Endothelial cell of umbilical vein (primary cell): Measurements from ENCODE around the gene PEDS1. TPM values are rescaled to one million over a fixed set of nuclear protein-coding genes. Genes with fewer than 3 reads are reported as not detected.

Source experiments
- BruUV-seq: library from RNA; stranded (reverse); fragments of 400-500 nt; replicated peaks from 2 replicates; lab custom pipeline; 2021; lab: Mats Ljungman, UMichigan
- CTCF ChIA-PET: fragments of 300-600, 350-600 bp; sonication (Branson Sonifier 250); formaldehyde crosslinking; loops from one replicate; lab custom pipeline; 2021; ENCODE audit warnings: antibody characterized with exemption, inconsistent platforms; lab: Charles Lee
- POLR2A ChIA-PET: fragments of 300-600, 350-600 bp; sonication (Branson Sonifier 250); formaldehyde crosslinking; loops from one replicate; lab custom pipeline; 2021; ENCODE audit warnings: antibody characterized with exemption, inconsistent platforms; lab: Charles Lee
- DNase-seq: peaks from one replicate; pipeline ENCODE4 v3.0.0-alpha.2; 2011; ENCODE audit warnings: low read depth, low spot score
- FAIRE-seq: peaks from 2 replicates; lab custom pipeline; 2011; peaks lifted over from hg19 to GRCh38; lab: Jason Lieb, UNC
- H2AFZ ChIP-seq: 2 replicates; pipeline ENCODE4 v1.6.0; 2012; ENCODE audit warnings: low read depth, low read length, control low read depth, inconsistent platforms
- H3K27ac ChIP-seq: 2 replicates; pipeline ENCODE4 v1.5.1; 2011; ENCODE audit warnings: low read depth, mild to moderate bottlenecking, control low read depth, low read length, moderate library complexity; ENCODE audit not compliant: insufficient read depth
- H3K27me3 ChIP-seq, 2 experiments: 2 replicates each; pipeline versions ENCODE4 v1.6.0 to v1.6.1; 2011; ENCODE audit warnings: low read length in 2 of 2, mixed read lengths in 1 of 2; ENCODE audit not compliant: control insufficient read depth in 2 of 2, insufficient read depth in 2 of 2
- H3K36me3 ChIP-seq, 2 experiments: 2 replicates in 1 of 2; 3 replicates in 1 of 2; pipeline ENCODE4 v1.5.1; 2011; ENCODE audit warnings: low read length in 2 of 2, mild to moderate bottlenecking in 1 of 2, moderate library complexity in 1 of 2; ENCODE audit not compliant: control insufficient read depth in 2 of 2, insufficient read depth in 2 of 2; ENCODE audit errors: extremely low read depth in 1 of 2
- H3K4me1 ChIP-seq: 3 replicates; pipeline ENCODE4 v1.5.1; 2011; ENCODE audit warnings: mild to moderate bottlenecking, low read length; ENCODE audit not compliant: control insufficient read depth, insufficient read depth; ENCODE audit errors: extremely low read depth
- H3K4me2 ChIP-seq: 2 replicates; pipeline ENCODE4 v1.6.1; 2011; ENCODE audit warnings: low read length, control low read depth, mixed read lengths; ENCODE audit not compliant: insufficient read depth
- H3K4me3 ChIP-seq, 3 experiments: fragments of 200-600 bp in 1 of 3; sonication (generic), shearing (Covaris generic) in 1 of 3; replicated peaks in 1 of 3; 2 replicates each; pipeline ENCODE4 v1.5.1; 2011 to 2016; ENCODE audit warnings: control low read depth in 3 of 3, low read length in 3 of 3, mild to moderate bottlenecking in 2 of 3, inconsistent platforms in 1 of 3, low read depth in 1 of 3, moderate library complexity in 1 of 3; ENCODE audit not compliant: insufficient read depth in 1 of 3
- H3K79me2 ChIP-seq: 2 replicates; pipeline ENCODE4 v1.6.0; 2012; ENCODE audit warnings: low read length, inconsistent platforms; ENCODE audit not compliant: control insufficient read depth, insufficient read depth
- H3K9ac ChIP-seq: replicated peaks from 2 replicates; pipeline ENCODE3; 2011; ENCODE audit warnings: low read length, control low read depth; ENCODE audit not compliant: insufficient read depth; ENCODE audit errors: extremely low read depth
- H3K9me1 ChIP-seq: replicated peaks from 3 replicates; pipeline ENCODE4 v1.6.0; 2011; ENCODE audit warnings: mild to moderate bottlenecking, low read length; ENCODE audit not compliant: control insufficient read depth, insufficient read depth; ENCODE audit errors: extremely low read depth
- H3K9me3 ChIP-seq: replicated peaks from 2 replicates; pipeline ENCODE4 v1.5.1; 2012; ENCODE audit warnings: low read length, inconsistent platforms; ENCODE audit not compliant: control insufficient read depth, insufficient read depth
- H4K20me1 ChIP-seq: replicated peaks from 2 replicates; pipeline ENCODE3; 2011; ENCODE audit warnings: mild to moderate bottlenecking, low read length; ENCODE audit not compliant: control insufficient read depth, insufficient read depth; ENCODE audit errors: extremely low read depth
- CTCF ChIP-seq, 2 donors: IDR thresholded peaks; 1 replicate in 1 of 2; 2 replicates in 1 of 2; pipeline ENCODE4 v1.5.1; 2011; ENCODE audit warnings: low read length in 2 of 2, mild to moderate bottlenecking in 2 of 2, moderate library complexity in 2 of 2, control low read depth in 1 of 2, inconsistent platforms in 1 of 2, low read depth in 1 of 2; ENCODE audit not compliant: insufficient read depth in 1 of 2; ENCODE audit errors: extremely low read depth in 1 of 2
- EZH2 ChIP-seq: IDR thresholded peaks from 2 replicates; pipeline ENCODE4 v1.6.1; 2012; ENCODE audit warnings: borderline replicate concordance, low read depth, mild to moderate bottlenecking, moderate library complexity, low read length, inconsistent platforms; ENCODE audit not compliant: severe bottlenecking
- FOS ChIP-seq: IDR thresholded peaks from 2 replicates; pipeline ENCODE4 v1.6.1; 2011; ENCODE audit warnings: mild to moderate bottlenecking, low read length, moderate library complexity, borderline replicate concordance; ENCODE audit not compliant: insufficient read depth
- GATA2 ChIP-seq: IDR thresholded peaks from 2 replicates; pipeline ENCODE4 v1.7.0; 2011; ENCODE audit warnings: low read depth, mild to moderate bottlenecking, moderate library complexity, mixed read lengths, low read length; ENCODE audit not compliant: insufficient read length, insufficient read depth
- JUN ChIP-seq: IDR thresholded peaks from 2 replicates; pipeline ENCODE4 v1.6.1; 2011; ENCODE audit warnings: borderline replicate concordance, low read depth; ENCODE audit not compliant: insufficient read length, insufficient read depth
- MYC ChIP-seq: IDR thresholded peaks from one replicate; pipeline ENCODE4 v1.6.1; 2011; ENCODE audit warnings: mild to moderate bottlenecking, low read depth, low read length
- POLR2A ChIP-seq: IDR thresholded peaks from 2 replicates; pipeline ENCODE4 v1.6.1; 2012; ENCODE audit warnings: low read depth, mild to moderate bottlenecking, control low read depth, low read length
- POLR2AphosphoS5 ChIP-seq: IDR thresholded peaks from 2 replicates; pipeline ENCODE4 v1.6.1; 2012; ENCODE audit warnings: low read depth, mild to moderate bottlenecking, control low read depth, low read length, moderate library complexity; ENCODE audit not compliant: insufficient read depth
- dilution Hi-C: fragments of 300-500 bp; cut with MboI; formaldehyde crosslinking; loops from one replicate; pipeline ENCODE4 v1.15.0; 2019; ENCODE audit warnings: low sequenced_read_pairs; ENCODE audit not compliant: extremely low pct_ligation_motif_present
- intact Hi-C: fragments of 100-400 bp; cut with micrococcal nuclease; formaldehyde crosslinking; loops from one replicate; pipeline ENCODE4 v1.10.0; 2022
- polyA plus RNA-seq, 4 experiments: library from polyadenylated mRNA; depleted of rRNA in 3 of 4; stranded (reverse) in 3 of 4; unstranded in 1 of 4; fragments of >200 nt; gene quantifications; 2 replicates each; pipeline versions ENCODE4 v1.2.1 to v1.2.3, GENCODE V29; 2011 to 2012; ENCODE audit warnings: missing spikeins in 1 of 4
- total RNA-seq: library from RNA; stranded (reverse); gene quantifications from 2 replicates; pipeline ENCODE4 v1.2.3, GENCODE V29; 2021
- TF ChIP-seq, protein P1 (sequence below): IDR thresholded peaks from 2 replicates; pipeline ENCODE4 v1.6.1; 2011; ENCODE audit not compliant: insufficient read depth, insufficient read length

Gene PEDS1
- total and polyA plus RNA-seq, 2 donors (not counting 3 experiments of a cell fraction or from before 2014, with no cell fraction given) = 62.7 to 131 TPM

DNA sequence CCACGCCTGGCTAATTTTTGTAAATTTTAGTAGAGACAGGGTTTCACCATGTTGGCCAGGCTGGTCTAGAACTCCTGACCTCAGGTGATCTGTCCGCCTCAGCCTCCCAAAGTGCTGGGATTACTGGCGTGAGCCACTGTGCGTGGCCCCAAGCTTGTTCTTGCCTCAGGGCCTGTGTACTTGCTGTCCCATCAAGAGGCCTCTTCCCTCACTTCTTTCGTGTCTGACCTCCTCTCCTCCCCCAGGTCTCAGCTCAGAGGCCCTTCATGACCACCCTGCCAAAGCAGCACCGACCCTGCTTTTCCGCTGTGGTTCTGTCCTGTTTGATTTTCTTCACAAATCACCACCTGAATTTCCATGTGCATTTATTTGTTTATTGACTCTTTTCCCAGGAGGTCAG, 30.1 kb downstream of the PEDS1 start:
- H3K9me3 ChIP-seq = no peaks in the 10 kb centered on the region
- H4K20me1 ChIP-seq = no peaks in the 10 kb centered on the region
- H3K4me2 ChIP-seq = no peak overlapping the region
- H2AFZ ChIP-seq = no peak overlapping the region
- intact Hi-C loops = no loop called here
- H3K9ac ChIP-seq = no peak overlapping the region
- POLR2A ChIA-PET = no interaction called here
- H3K4me1 ChIP-seq = no peaks in the 10 kb centered on the region
- dilution Hi-C loops = no loop called here
- H3K27ac ChIP-seq = no peak overlapping the region
- H3K79me2 ChIP-seq = no peaks in the 10 kb centered on the region
- BruUV-seq = no TSS peak
- H3K9me1 ChIP-seq = no peaks in the 10 kb centered on the region
- H3K4me3 ChIP-seq = no peak overlapping the region
- no peaks in the 10 kb centered on the region for H3K27me3 ChIP-seq
- TF ChIP-seq EZH2 (no peak), FOS (no peak), POLR2A (no peak), POLR2AphosphoS5 (no peak), MYC (no peak), JUN (no peak), GATA2 (no peak), CTCF (IDR thresholded peaks at IDR 0.05; ENCODE audit: extremely low read depth in 1 of 2, insufficient read depth in 1 of 2, low read depth in 1 of 2, low read length in 2 of 2) (no peak)
- TF ChIP-seq, protein P1, sequence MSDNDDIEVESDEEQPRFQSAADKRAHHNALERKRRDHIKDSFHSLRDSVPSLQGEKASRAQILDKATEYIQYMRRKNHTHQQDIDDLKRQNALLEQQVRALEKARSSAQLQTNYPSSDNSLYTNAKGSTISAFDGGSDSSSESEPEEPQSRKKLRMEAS = no peak
- H3K36me3 ChIP-seq = peaks cover 17 to 40% of the 10 kb centered on the region in 2 experiments
- FAIRE-seq (no peak), DNase-seq (no peak)
- CTCF ChIA-PET = interaction anchor here (0.6 to 10.7 kb wide), 8 partner anchors 9 to 145 kb away, joined by 3 to 309 read pairs (median 34); partner anchors contain the start of gene PEDS1
